Testis (tissue), 2 donors: Measurements from ENCODE around the gene CCDC116.

ENCODE experiments used
- POLR2A ChIP-seq: fragments of 450-650 bp; IDR thresholded peaks from one replicate; pipeline ENCODE4 v1.6.1; 2017; ENCODE audit warnings: antibody characterized with exemption, mild to moderate bottlenecking, moderate library complexity
- TF ChIP-seq, protein P1 (sequence below), 3 experiments: fragments of 450-650 bp in 2 of 3; fragments of 200-600 bp in 1 of 3; sonication (generic) in 1 of 3; IDR thresholded peaks; one replicate each; pipeline ENCODE4 v1.5.1; 2016 to 2019; ENCODE audit warnings: antibody characterized with exemption in 3 of 3, mild to moderate bottlenecking in 2 of 3, moderate library complexity in 1 of 3

DNA sequence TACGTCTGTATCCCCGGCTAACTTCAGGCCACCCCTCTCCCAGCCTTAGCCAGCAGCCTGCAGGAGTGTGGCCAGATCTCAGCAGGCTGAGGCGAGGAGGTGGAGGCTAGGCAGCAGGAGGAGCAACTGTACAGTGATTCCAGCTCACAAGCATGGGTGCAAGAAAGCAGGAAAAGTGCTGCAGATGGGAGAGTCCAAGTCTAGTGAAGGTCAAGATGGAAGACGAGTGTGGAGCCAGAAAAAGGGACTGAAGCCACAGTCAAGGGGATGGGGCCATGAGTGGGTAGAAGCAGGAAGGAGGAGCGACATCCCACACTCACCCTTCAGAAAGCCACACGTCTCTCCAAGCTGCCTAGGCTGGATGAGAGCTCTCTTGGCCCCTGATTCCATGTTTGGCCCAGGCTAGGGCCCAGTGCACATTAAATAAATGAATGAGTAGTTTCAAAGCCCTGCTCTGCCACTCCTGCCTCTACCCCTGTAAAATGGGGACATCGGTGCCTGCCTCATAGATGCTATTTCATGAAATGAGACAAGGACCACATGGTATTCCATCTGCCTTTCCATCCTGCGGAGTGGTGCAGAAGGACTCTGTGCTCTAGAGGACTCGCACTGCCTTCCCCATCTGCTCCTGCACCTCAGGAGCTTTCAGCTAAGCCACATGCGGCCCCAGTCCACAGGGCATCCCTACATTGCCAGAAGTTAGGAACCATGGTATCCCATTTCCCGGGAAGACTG lies 5.7 kb upstream of the CCDC116 start:
- TF ChIP-seq, protein P1, sequence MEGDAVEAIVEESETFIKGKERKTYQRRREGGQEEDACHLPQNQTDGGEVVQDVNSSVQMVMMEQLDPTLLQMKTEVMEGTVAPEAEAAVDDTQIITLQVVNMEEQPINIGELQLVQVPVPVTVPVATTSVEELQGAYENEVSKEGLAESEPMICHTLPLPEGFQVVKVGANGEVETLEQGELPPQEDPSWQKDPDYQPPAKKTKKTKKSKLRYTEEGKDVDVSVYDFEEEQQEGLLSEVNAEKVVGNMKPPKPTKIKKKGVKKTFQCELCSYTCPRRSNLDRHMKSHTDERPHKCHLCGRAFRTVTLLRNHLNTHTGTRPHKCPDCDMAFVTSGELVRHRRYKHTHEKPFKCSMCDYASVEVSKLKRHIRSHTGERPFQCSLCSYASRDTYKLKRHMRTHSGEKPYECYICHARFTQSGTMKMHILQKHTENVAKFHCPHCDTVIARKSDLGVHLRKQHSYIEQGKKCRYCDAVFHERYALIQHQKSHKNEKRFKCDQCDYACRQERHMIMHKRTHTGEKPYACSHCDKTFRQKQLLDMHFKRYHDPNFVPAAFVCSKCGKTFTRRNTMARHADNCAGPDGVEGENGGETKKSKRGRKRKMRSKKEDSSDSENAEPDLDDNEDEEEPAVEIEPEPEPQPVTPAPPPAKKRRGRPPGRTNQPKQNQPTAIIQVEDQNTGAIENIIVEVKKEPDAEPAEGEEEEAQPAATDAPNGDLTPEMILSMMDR (IDR thresholded peaks at IDR 0.05) = no peak
- no peak for TF ChIP-seq POLR2A
